Neuronal stem cell (in vitro differentiated cells): Measurements from ENCODE around the gene RAPGEF2.
"Not testable (repeated sequence)": the region's sequence is repeated elsewhere in the genome, so short reads cannot be mapped to it uniquely, and the experiment has no call there.

Experiments used
- DNase-seq: peaks from one replicate; pipeline ENCODE4 v3.0.0-alpha.2; 2013; ENCODE audit warnings: low spot score
- H2AFZ ChIP-seq: one replicate; pipeline ENCODE4 v1.6.1; 2013; ENCODE audit warnings: mild to moderate bottlenecking, low read length, inconsistent platforms
- H2AK5ac ChIP-seq: 2 replicates; pipeline ENCODE4 v1.6.1; 2013; ENCODE audit warnings: low read depth, mild to moderate bottlenecking, inconsistent platforms, low read length, moderate library complexity, mixed read lengths
- H2BK120ac ChIP-seq: 2 replicates; pipeline ENCODE4 v1.6.1; 2013; ENCODE audit warnings: low read depth, mild to moderate bottlenecking, inconsistent platforms, low read length, moderate library complexity, mixed read lengths
- H2BK12ac ChIP-seq: one replicate; pipeline ENCODE4 v1.6.1; 2013; ENCODE audit warnings: low read length, inconsistent platforms
- H2BK15ac ChIP-seq: 2 replicates; pipeline ENCODE4 v1.6.1; 2013; ENCODE audit warnings: mild to moderate bottlenecking, low read length, inconsistent platforms, mixed read lengths
- H2BK5ac ChIP-seq: one replicate; pipeline ENCODE4 v1.6.1; 2013; ENCODE audit warnings: inconsistent platforms, mild to moderate bottlenecking, low read length, moderate library complexity
- H3K14ac ChIP-seq: one replicate; pipeline ENCODE4 v1.6.1; 2013; ENCODE audit warnings: low read length, inconsistent platforms
- H3K18ac ChIP-seq: 2 replicates; pipeline ENCODE4 v1.6.1; 2013; ENCODE audit warnings: low read length, inconsistent platforms
- H3K23ac ChIP-seq: 2 replicates; pipeline ENCODE4 v1.6.1; 2013; ENCODE audit warnings: low read depth, mild to moderate bottlenecking, mixed read lengths, low read length, inconsistent platforms; ENCODE audit not compliant: poor library complexity
- H3K27ac ChIP-seq: replicated peaks from 3 replicates; pipeline ENCODE4 v1.5.1; 2013; ENCODE audit warnings: low read length, inconsistent platforms
- H3K27me3 ChIP-seq, 3 experiments: 2 replicates each; pipeline ENCODE4 v1.6.1; 2013; ENCODE audit warnings: low read length in 3 of 3, mild to moderate bottlenecking in 2 of 3, inconsistent platforms in 1 of 3, low read depth in 1 of 3, mixed read lengths in 1 of 3, moderate library complexity in 1 of 3; ENCODE audit not compliant: control insufficient read depth in 3 of 3, insufficient read depth in 3 of 3
- H3K36me3 ChIP-seq, 2 donors: replicated peaks in 1 of 2; 2 replicates each; pipeline ENCODE4 v1.6.1; 2013; ENCODE audit warnings: low read length in 2 of 2; ENCODE audit not compliant: control insufficient read depth in 2 of 2, insufficient read depth in 2 of 2
- H3K4ac ChIP-seq: 2 replicates; pipeline ENCODE4 v1.6.1; 2013; ENCODE audit warnings: inconsistent platforms, mild to moderate bottlenecking, low read length, moderate library complexity
- H3K4me1 ChIP-seq, 2 donors: 1 replicate in 1 of 2; 2 replicates in 1 of 2; pipeline ENCODE4 v1.6.1; 2013; ENCODE audit warnings: low read length in 2 of 2, low read depth in 1 of 2; ENCODE audit not compliant: control insufficient read depth in 2 of 2, insufficient read depth in 1 of 2
- H3K4me2 ChIP-seq: one replicate; pipeline ENCODE4 v1.6.1; 2013; ENCODE audit warnings: mild to moderate bottlenecking, low read length, inconsistent platforms; ENCODE audit not compliant: insufficient read depth, poor library complexity, severe bottlenecking
- H3K4me3 ChIP-seq, 2 donors: 2 replicates each; pipeline ENCODE4 v1.5.1; 2013; ENCODE audit warnings: low read length in 2 of 2, mild to moderate bottlenecking in 2 of 2, inconsistent platforms in 1 of 2, moderate library complexity in 1 of 2
- H3K79me1 ChIP-seq: one replicate; pipeline ENCODE4 v1.6.1; 2013; ENCODE audit warnings: low read depth, mild to moderate bottlenecking, inconsistent platforms, low read length, moderate library complexity
- H3K9ac ChIP-seq: one replicate; pipeline ENCODE4 v1.6.1; 2013; ENCODE audit warnings: mild to moderate bottlenecking, low read depth, low read length, inconsistent platforms; ENCODE audit not compliant: poor library complexity
- H3K9me3 ChIP-seq, 2 donors: replicated peaks in 1 of 2; 2 replicates each; pipeline versions ENCODE3 to v1.6.1; 2013; ENCODE audit warnings: low read length in 2 of 2, mild to moderate bottlenecking in 2 of 2, inconsistent platforms in 1 of 2, low read depth in 1 of 2, mixed read lengths in 1 of 2, moderate library complexity in 1 of 2; ENCODE audit not compliant: control insufficient read depth in 2 of 2, insufficient read depth in 1 of 2
- H4K8ac ChIP-seq: one replicate; pipeline ENCODE4 v1.6.1; 2013; ENCODE audit warnings: low read depth, mild to moderate bottlenecking, inconsistent platforms, low read length, moderate library complexity
- H4K91ac ChIP-seq: one replicate; pipeline ENCODE4 v1.6.1; 2013; ENCODE audit warnings: low read length, low read depth, mild to moderate bottlenecking, inconsistent platforms; ENCODE audit not compliant: poor library complexity
- WGBS, 2 donors: extraction: QIAGEN DNeasy Blood & Tissue Kit; methylation state at CpG; one replicate each; pipeline ENCODE4 v1.1.7; 2013; ENCODE audit warnings: missing lambda C conversion rate in 2 of 2, mixed read lengths in 1 of 2; ENCODE audit not compliant: insufficient read length in 2 of 2, insufficient replicate concordance in 1 of 2; ENCODE audit errors: extremely low coverage in 2 of 2; 5-methylcytosine and 5-hydroxymethylcytosine counted together

The RAPGEF2 gene

GRCh38 chr4:159108124-159108523 lies 5.2 kb downstream of the RAPGEF2 start:
- no peak overlapping the region for H4K91ac ChIP-seq
- H3K23ac ChIP-seq = no peak overlapping the region

DNA sequence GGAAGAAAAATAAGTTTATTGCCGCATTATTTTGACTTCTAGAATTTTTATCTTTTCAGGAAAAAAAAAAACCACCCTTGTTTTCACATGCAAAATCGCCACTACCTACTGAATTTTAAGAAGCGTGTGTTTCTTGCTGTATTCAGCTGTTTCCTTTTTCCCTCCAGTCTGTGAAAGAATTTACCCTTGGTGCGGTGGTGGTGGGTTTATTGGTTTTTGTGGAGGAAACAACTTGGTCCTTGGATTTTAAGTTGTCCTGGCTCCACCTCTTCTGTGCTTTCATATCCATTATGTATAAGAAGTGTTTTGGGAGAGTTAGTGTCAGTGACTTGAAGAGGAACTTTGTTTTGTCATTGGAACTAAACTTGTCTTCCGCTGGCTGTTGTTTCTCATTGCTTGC lies 8.1 kb downstream of the RAPGEF2 start:
- no CpG with 5 or more reads among the region's 5 CpGs for WGBS, 2 donors
- H3K9ac ChIP-seq = no peak overlapping the region
- H2BK120ac ChIP-seq = no peak overlapping the region
- H2BK12ac ChIP-seq = no peak overlapping the region
- no peak overlapping the region for H4K91ac ChIP-seq
- H3K14ac ChIP-seq = no peak overlapping the region
- H3K4me2 ChIP-seq = no peak overlapping the region
- no peaks in the 10 kb centered on the region for H3K36me3 ChIP-seq
- no peak for DNase-seq
- no peak overlapping the region for H2BK5ac ChIP-seq
- H3K23ac ChIP-seq = no peak overlapping the region
- no peak overlapping the region for H4K8ac ChIP-seq
- H2AK5ac ChIP-seq = no peak overlapping the region
- H3K79me1 ChIP-seq = no peaks in the 10 kb centered on the region
- H3K18ac ChIP-seq = no peak overlapping the region
- H2AFZ ChIP-seq = no peak overlapping the region
- no peak overlapping the region for H3K4me3 ChIP-seq
- no peak overlapping the region for H3K27ac ChIP-seq
- no peak overlapping the region for H3K4ac ChIP-seq
- no peak overlapping the region for H2BK15ac ChIP-seq
- H3K4me1 ChIP-seq = peaks cover 4 to 9% of the 10 kb centered on the region in 2 donors
- H3K9me3 ChIP-seq = peaks cover 0 to 10% of the 10 kb centered on the region in 2 donors
- no peaks in the 10 kb centered on the region for H3K27me3 ChIP-seq

More at GRCh38 chr4:159108124-159108523, 5.2 kb downstream of the RAPGEF2 start:
- DNase-seq = no peak
- Histone ChIP-seq H3K79me1 (peaks cover 1% of the 10 kb centered on the region), H2AFZ (no peak overlapping the region), H3K4me3 (no peak overlapping the region), H3K4me1 (peaks cover 9 to 16% of the 10 kb centered on the region in 2 donors), H3K18ac (no peak overlapping the region), H2BK15ac (no peak overlapping the region), H3K4me2 (no peak overlapping the region), H2AK5ac (no peak overlapping the region), H3K9me3 (no peaks in the 10 kb centered on the region), H3K14ac (no peak overlapping the region), H2BK12ac (no peak overlapping the region), H3K27ac (no peak overlapping the region), H3K36me3 (no peaks in the 10 kb centered on the region), H3K9ac (no peak overlapping the region), H3K4ac (no peak overlapping the region), H2BK120ac (no peak overlapping the region), H4K8ac (no peak overlapping the region), H3K27me3 (no peaks in the 10 kb centered on the region), H2BK5ac (no peak overlapping the region)
- no CpG with 5 or more reads among the region's 3 CpGs for WGBS, 2 donors

DNA sequence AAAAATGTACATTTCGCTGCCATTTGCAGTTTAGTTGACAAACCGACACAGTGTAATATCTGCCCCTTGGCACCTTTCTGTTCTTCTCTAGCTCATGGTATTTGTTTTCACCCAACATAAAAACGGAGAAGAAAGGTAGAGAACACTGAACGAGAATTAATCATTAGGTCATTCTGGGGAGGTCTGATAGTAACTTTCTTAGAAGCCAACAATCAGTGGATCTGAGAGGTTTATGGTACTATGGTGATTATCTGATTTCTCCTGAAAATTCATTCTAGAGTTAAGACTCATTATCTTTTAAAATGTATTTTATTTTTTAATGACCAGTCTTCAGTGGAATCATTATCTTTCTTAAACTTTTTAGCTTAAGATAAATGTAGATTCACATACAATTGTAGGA lies 8.5 kb downstream of the RAPGEF2 start:
- Histone ChIP-seq H2AFZ (no peak overlapping the region), H3K4me2 (no peak overlapping the region), H3K9ac (no peak overlapping the region), H2BK5ac (no peak overlapping the region), H3K9me3 (peaks cover 0 to 15% of the 10 kb centered on the region in 2 donors), H3K4ac (no peak overlapping the region), H3K4me3 (no peak overlapping the region), H3K79me1 (no peaks in the 10 kb centered on the region), H3K27me3 (no peaks in the 10 kb centered on the region), H3K4me1 (peaks cover 3 to 9% of the 10 kb centered on the region in 2 donors), H2BK12ac (no peak overlapping the region), H2BK120ac (no peak overlapping the region), H3K14ac (no peak overlapping the region), H4K91ac (no peak overlapping the region), H4K8ac (no peak overlapping the region), H2AK5ac (no peak overlapping the region), H3K18ac (no peak overlapping the region), H3K23ac (no peak overlapping the region), H3K36me3 (no peaks in the 10 kb centered on the region), H3K27ac (no peak overlapping the region), H2BK15ac (no peak overlapping the region)
- no CpG with 5 or more reads among the region's 4 CpGs for WGBS, 2 donors
- DNase-seq = no peak

- not testable (repeated sequence) for H2BK15ac ChIP-seq, H2AFZ ChIP-seq, DNase-seq, H2BK5ac ChIP-seq, H3K9ac ChIP-seq, H3K4me3 ChIP-seq, H4K91ac ChIP-seq, H3K27ac ChIP-seq, H3K4ac ChIP-seq, H3K27me3 ChIP-seq, H2BK120ac ChIP-seq, H3K18ac ChIP-seq, H3K4me2 ChIP-seq, H3K36me3 ChIP-seq, H2AK5ac ChIP-seq, H3K4me1 ChIP-seq, H3K14ac ChIP-seq, H3K79me1 ChIP-seq, H3K23ac ChIP-seq, H4K8ac ChIP-seq, H2BK12ac ChIP-seq
- no CpG with 5 or more reads among the region's 7 CpGs for WGBS, 2 donors
- H3K9me3 ChIP-seq = peaks cover 0 to 22% of the 10 kb centered on the region in 2 donors
Observed at GRCh38 chr4:159113366-159113765, 10.5 kb downstream of the RAPGEF2 start.
